Activated CD8-positive, alpha-beta memory T cell treated with anti-CD3 and anti-CD28 coated beads for 4 hours (primary cell): Measurements from ENCODE around the gene NTN5.
"Not testable (repeated sequence)": the region's sequence is repeated elsewhere in the genome, so short reads cannot be mapped to it uniquely, and the experiment has no call there.

Experiments used
- DNase-seq, 2 donors: peaks; one replicate each; pipeline ENCODE4 v3.0.0-alpha.2; 2020; ENCODE audit warnings: low read depth in 2 of 2

Gene NTN5, protein sequence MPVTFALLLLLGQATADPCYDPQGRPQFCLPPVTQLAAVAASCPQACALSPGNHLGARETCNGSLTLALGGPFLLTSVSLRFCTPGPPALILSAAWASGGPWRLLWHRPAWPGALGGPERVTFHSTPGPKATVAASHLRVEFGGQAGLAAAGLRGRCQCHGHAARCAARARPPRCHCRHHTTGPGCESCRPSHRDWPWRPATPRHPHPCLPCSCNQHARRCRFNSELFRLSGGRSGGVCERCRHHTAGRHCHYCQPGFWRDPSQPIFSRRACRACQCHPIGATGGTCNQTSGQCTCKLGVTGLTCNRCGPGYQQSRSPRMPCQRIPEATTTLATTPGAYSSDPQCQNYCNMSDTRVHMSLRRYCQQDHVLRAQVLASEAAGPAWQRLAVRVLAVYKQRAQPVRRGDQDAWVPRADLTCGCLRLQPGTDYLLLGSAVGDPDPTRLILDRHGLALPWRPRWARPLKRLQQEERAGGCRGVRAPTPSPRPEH

DNA sequence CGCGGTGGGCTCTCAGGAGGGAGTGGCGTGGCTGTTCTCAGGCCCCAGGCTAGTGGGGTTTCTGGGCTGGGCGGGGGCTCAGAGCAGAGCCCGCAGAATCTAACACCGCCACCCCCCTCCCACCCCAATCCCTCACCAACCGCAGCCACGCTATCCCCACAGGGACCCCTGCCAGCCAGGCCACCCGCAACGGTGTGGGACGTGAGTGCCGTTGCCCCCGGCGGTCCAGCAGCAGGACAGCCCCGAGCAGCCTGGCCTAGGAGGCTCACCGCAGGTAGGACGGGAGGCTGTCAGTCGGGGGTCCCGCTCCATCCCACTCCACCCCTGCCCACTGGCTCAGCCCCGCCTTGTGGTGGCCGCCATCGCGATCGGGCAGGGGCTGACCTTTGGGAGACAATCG, at the start of gene NTN5:
Gene NTN5 (minus strand): TSS at position 24 of the 400 bp plus-strand sequence. CDS start 2,031 bp downstream, outside the sequence.
- DNase-seq = no peak

DNA sequence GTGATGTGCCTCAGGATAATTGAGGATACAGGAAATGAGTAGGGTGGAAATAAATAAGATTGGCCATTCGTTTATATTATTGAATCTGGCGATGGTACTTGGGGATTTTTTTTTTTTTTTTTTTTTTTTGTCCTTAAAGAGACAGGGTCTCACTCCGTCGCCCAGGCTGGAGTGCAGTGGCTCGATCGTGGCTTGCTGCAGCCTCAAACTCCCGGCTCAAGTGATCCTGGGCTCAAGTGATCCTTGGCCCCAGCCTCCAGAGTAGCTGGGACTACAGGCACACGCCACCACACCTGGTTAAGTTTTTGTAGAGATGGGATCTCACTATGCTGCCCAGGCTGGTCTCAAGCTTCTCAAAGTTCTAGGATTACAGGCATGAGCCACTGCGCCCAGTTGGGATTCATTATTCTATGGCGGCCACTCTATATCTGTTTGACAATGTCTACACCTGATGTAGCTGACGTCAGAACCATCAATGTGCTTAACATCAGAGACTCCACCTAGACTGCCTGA, 49.4 kb upstream of the NTN5 start:
- DNase-seq = no peak

DNA sequence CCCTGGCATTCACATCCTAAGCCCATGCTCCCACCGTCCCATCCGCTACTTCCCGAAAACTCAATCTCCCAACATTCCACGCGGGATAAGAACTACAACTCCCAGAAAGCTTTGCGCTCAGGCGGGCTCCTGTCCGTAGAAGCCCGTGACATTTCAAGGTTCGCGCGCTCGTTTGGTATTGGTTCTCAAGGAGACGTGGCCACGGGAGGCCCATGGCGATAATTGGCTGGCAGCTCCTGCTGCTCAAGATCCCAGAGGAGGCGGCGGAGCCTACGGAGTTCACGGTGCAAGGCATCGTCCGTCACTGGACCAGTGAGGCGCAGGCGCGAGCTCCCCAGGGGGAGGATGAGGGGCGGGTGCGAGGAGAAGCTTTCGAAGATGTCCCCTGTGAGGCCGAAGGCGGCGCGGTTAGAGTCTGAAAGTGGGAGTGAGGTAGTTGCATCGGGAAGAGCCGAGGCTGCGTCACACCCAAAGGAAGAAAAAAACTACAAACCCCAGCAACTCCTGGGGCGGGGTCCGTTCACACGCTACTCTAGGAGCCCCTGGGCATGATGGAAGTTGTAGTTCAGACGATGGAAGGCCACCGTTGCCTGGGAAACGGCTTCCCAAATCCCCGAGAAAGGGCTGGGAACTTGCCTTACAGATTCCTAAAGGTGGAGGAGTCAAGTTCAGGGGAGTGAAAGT, 47.9 kb upstream of the NTN5 start:
- peak; percentile 74 to 82 for DNase-seq

DNA sequence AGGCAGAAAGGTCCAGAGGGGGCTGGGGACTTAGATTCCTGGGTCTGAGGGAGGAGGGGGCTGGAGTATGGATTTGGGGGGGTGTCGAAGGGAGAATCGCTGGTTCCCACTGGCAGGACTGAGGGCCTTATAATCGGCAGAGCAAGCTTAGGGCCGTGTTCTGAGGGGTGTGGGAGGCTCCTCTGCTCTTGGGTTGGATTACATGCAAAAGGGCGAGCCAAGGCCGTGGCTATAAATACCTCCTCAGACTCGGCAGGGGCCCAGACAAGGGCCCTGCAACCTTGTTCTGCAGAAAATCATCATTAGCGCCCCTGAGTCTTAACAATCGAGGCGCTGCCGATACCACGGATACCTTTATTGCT, 47.4 kb upstream of the NTN5 start:
- no peak for DNase-seq

DNA sequence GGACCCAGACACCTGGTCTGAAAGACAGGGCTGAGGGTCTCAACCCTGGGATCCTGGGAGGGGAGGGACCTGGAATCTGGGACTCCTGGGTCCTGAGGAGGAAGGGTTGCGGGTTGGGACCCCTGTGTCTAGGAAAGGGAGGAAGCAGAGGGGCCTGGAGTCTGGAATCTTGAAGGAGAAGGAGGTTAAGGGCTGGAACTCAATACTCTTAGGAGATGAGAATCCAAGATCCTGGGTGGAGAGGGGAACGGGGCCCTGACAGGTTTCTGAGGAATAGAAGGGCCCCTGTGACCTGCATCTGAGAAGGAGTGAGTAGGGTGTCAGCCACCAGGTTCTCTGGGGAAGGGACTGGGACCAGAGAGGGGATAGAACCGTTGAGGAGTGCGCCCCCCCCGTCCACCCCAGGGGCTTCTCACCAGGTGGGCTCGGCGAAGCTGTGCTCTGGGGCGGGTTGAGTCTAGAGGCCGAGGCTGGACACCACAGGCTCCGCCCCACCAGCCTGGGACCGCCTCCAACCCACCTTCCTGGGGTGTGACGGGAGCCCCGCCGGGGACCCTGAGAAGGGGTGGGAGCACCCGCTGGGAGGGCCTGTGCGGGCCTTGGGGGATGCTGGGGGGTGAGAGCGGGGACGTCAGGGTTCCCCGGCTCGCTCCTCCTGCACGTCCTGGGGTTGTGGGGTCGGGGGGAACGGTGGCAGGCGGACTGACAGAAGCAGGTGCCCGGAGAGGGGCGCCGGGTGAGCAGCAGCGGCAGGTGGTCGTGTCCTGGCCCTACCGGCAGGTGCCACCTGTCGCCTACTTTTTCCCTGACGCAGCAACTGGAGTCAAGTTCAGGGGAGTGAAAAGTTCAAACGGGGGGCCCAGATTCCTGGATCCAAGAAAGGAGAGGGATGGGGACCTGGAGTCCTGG, 46.7 kb upstream of the NTN5 start, which contains the start of gene MAMSTR:
Gene MAMSTR (minus strand): TSS at position 463 of the 909 bp plus-strand sequence. CDS start 694 bp downstream, outside the sequence.
- no peak for DNase-seq

DNA sequence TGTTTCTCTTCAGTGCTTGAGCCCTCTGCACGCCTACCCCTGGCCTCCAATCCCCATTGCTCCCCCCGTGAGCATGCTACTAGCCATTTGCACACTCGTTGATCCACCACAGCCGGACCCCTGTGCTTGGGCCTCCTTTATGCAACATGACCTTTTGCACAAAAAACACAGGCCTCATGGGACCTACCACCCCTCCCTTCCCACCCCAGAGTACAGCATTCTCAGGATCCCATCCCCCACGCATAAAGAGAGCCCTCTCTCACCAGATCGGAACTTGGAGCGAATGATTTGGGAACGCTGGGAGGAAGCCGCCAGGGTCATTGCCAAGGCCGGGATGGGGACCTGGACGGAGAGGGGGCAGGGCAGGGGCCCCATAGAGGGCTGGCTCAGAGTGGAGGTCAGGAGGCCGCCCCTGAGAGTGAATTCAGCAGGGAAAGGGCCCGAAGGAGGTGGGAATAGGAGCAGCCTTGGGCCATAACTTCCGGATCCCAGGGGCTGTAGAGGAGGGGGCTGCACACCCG, 46.0 kb upstream of the NTN5 start:
- DNase-seq = no peak

DNA sequence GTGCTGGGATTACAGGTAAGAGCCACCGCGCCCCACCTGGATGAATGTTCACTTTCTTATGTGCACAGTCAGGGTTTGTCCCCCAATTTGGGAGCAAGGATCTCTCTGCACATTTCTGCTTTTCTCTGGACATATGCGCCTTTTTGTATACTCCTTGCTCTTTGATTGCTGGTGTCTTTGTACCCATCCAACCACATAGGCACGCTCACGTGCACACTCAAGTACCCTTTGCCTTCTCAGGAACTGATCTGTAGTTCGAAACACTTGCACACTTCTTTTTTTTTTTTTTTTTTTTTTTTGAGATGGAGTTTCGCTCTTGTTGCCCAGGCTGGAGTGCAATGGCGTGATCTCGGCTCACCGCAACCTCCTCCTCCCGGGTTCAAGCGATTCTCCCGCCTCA, 45.3 kb upstream of the NTN5 start:
- not testable (repeated sequence) for DNase-seq

DNA sequence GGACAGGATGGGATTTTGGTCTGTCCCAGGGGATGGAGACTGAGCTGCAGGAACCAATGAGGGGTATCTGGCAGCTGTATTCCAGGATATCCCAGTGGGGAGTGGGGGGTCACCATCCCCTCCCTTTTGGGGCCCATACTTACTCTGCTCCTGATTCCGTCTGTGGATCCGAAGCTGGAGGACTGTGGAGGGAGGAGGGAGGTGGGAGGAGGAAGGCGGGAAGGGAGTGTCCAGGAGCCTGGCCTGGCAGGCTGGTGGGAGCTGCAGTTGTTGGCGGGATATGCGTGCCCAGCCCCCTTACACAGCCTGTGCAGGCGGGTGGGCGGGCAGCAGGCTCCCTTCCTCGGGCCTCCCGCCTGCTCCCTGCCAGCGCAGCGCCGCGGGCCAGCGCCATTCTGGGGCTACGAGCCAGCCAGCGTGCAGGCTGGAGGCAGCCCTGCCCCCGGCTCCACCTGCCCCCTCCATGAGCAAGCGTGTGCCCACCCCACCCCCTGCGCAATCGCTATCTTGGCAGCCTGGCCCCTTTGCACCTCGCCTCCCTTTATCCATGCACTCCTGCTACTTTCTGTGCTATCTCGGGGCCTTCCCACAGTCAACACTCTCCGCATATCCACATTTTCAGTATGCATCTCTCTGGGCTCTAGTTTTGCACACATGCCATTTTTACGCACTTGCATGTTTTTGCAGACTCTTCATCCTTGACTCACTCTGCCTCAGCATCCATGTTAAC, 43.9 kb upstream of the NTN5 start:
- DNase-seq = no peak

DNA sequence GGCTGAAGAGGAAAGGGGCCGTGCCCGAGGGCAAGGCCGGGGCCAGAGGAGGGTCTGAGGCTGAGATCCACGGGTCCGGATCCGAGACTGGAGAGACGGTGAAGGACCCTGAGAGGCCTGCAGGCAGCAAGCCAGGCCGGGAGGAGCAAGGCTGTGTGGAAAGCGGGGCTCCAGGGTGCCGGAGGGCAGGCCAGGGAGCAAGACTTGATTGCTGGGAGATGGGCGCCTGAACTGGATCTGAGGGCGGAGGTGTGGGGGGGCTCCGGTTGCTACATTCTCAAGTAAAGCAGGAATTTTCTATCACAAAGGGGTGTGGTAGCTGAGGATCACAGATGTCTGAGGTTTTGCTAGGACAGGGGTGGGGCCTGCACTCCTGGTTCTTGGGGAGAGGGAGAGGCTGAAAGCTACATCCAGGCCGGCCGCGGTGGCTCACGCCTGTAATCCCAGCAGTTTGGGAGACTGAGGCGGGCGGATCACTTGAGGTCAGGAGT, 42.9 kb upstream of the NTN5 start:
- no peak for DNase-seq

DNA sequence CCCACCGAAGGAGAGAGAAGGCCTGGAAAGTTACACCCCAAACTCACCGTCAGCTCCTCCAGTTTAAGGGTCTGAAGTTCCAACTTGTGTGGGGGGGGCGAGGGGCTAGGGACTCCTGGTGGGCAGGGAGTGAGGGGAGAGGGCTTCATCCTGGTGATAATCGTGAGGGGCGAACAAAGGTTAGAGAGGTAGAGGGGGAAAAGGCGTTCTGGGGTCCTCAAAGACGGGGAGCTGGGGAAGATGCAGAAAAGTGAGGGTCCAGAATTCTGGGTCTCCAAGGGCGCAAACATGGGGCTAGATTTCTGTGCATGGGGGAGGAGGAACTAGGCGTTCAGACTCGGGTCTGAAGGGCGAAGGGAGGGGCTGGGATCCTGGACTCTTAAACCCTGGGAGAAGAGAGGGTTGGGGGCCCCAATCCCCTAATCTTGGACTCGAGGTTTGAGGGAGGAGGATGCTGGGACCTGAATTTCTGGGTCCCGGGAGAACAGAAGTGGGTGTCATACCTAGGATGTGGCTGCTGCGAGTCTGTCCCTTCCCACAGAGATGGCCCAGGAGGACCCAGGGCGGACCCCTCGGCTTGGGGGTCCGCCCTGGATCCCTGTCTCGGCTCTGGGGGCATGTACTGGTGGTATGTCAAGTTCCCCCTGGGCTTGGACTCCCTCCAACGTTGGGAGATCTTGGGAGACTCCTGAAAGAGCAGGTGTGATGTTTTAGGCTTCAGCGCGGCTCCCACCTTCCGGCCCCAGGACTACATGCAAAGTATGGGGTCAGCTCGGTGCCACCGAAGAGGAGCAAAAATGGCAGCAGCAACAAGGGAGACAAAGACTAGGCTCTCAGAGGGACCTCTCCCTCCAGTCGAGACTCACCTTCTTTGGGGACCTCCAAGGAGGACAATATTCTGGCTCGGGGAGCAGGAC, 42.2 kb upstream of the NTN5 start:
- no peak for DNase-seq

DNA sequence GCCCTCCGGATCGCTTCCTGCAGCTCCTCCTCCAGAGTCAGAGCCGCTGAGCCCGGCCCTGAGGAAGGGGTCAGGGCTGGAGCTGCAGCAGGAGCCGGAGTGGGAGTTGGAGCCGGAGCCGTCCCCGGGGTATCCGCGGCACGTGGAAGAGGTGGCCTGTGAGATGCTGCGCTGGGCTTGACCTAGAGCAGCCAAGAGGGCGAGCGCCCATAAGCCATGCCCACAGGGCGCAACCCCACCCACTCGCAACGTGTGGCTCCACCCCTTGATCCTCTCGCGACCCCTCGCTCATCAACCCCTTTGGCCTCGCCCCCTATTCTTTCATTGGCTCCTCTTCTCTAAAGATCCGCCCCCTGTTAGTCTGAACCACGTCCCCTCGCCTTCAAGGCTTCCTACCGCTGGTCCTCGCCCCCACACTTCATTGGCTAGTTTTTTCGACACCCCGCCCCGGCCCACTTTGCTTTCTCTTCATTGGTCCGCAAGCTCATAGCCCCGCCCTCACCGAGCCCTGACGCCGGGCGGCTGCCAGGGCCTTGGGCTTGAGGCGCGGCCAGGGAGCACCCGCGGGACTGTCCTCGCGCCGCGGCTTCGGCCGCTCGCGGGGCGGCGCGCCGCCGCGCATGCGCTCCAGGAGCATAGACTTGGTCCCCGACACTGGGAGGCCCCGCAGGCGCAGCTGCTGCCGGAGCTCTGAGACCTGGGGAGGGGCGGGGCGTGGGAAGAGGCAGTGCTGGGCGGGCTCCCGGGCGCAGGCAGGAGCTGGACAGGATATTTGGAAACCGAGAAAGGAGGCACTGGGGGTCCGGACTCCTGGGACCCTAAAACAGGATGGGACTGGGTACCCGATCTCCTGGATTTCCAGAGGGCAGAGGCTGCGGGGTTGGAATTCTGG, 41.3 kb upstream of the NTN5 start:
- DNase-seq = peak; percentile 91 to 92

DNA sequence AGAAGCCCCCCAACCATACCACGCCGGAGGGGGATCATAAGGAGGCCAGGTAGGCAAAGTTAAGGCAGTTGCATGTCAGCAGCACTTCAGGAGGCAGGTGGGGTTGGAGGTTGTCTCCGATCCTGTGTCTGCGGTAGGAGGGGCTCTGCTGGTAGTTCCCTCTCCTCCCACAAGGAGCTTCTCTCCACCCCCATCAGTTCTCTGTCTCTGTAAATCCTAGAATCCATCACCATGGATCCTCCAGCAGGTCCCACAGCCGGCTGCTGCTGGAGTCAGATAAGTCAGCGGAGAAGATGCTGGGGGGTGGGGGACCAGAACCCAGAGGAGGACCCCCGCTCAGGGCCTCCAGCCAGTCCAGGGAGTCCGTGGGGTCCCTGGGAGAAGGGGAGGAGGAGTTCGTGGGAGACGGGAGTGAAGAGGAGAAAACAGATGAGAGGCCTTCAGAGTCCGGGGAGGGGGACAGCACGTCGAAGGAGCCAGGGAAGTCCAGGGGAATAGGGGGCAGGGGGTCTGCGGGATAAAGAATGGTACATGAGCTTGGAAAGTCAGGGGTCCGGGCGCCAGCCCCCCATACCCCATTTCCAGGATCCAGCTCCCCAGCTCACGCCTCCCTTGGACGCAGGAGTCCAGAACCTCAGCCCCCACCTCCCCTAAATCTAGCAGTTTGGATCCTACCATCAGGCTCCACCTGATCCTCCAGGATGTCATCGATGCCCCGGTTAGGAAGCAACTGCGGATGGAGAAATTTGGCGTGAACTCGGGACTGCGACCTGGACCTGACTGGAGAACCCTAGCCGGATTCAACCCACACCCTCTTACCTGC, 40.4 kb upstream of the NTN5 start:
- no peak for DNase-seq

DNA sequence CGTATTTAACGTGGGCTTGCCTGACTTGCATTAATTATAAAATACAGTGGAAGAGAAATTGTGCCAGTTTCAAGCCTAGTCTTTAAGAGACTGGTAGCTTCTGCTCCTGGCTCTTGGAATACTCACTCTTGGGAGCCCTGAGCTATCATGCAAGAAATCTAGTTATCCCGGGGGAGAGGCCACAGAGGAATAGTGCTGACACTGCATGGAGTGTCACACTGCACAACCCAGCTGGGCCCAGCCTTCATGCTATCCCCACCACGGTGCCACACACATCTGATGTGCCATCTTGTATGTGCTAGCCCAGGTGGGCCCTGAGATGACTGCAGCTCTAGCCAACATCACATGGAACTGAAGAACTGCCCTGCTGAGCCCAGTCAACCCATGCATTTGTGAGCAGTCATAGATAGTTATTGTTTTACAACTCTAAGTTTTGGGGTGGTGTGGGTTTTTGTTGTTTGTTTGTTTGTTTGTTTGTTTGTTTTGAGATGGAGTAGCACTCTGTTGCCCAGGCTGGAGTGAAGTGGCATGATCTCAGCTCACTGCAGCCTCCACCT, 38.4 kb upstream of the NTN5 start:
- no peak for DNase-seq

DNA sequence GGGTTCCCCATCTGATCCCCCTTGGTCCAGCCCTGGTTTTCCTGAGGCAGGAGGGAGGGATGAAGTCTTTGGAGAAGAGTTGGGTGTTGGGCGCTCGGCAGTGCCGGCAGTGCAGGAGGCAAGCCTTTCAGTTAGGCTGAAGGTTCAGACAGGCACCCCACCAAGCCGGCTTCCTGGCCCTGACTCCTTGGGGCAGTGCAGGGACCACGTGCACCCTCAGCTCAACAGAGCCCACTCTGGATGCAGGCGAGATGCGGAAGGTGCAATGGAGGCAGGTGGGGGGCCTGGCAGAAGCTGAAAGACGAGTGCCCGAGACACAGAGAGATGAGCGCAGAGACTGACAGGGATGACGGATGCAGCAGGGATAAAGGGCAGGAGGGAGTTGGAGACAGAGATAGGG, 35.7 kb upstream of the NTN5 start:
- no peak for DNase-seq

DNA sequence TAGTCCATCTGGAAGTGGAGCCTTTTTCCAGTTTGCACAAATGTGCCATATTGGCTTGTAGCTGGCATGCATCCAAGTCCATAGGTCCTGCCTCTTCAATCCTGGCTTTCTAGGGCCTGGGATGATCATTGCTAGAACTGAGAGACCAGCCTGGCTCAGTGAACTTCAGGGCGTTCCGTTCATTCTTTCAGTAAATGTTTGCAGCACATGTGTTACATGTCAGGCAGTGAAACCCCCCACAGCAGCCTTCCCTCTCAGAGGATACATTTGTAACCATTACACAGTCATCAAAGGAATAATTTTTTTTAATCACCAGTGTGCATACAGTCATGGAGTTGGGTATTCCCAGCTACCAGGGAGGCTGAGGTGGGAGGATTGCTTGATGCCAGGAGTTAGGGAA, 32.6 kb upstream of the NTN5 start:
- no peak for DNase-seq

DNA sequence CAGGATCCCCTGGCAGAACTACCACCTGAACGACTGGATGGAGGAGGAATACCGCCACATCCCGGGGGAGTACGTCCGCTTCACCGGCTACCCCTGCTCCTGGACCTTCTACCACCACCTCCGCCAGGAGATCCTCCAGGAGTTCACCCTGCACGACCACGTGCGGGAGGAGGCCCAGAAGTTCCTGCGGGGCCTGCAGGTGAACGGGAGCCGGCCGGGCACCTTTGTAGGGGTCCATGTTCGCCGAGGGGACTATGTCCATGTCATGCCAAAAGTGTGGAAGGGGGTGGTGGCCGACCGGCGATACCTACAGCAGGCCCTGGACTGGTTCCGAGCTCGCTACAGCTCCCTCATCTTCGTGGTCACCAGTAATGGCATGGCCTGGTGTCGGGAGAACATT, 30.5 kb upstream of the NTN5 start:
- no peak for DNase-seq

DNA sequence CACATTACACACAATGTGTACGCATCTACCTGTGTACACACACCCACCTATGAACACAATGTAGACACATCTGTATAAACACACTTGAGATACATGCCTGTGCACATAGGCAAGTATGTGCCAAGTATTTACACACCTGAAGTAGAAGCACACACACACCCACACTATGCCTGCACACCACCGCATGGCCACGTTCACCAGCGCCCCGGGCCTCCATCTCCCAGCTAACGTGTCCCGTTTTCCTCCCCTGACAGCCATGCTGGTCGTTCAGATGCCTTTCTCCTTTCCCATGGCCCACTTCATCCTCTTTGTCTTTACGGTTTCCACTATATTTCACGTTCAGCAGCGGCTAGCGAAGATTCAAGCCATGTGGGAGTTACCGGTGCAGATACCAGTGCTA, 29.9 kb upstream of the NTN5 start:
- DNase-seq = no peak
